ENCODE data around the gene GUCY2F. TPM values are rescaled to one million over a fixed set of nuclear protein-coding genes. Genes with fewer than 3 reads are reported as not detected.

GUCY2F gene
- polyA plus RNA-seq, 2 of the 4 experiments (the other 2 are of a cell fraction), result not detected

GRCh38 chrX:109511113-109511512 is 29.2 kb upstream of the GUCY2F start (continued):
- no peak for TF ChIP-seq REST (IDR thresholded peaks at IDR 0.05)
- TF ChIP-seq MYC (IDR thresholded peaks at IDR 0.05; ENCODE audit: borderline replicate concordance, low read length), result no peak

GRCh38 chrX:109508915-109509314 is 27.0 kb upstream of the GUCY2F start:
- CTCF ChIA-PET, result no interaction called here
- FAIRE-seq, result no peak

More at GRCh38 chrX:109508915-109509314, 27.0 kb upstream of the GUCY2F start:
- Histone ChIP-seq H3K4me2 (no peak overlapping the region), H3K9me3 (no peaks in the 10 kb centered on the region), H3K4me3 (no peak overlapping the region), H3K4me1 (no peaks in the 10 kb centered on the region), H3K27ac (no peak overlapping the region)
- no peak for ATAC-seq
- POLR2A ChIA-PET, result no interaction called here
- no peak for TF ChIP-seq REST (IDR thresholded peaks at IDR 0.05)
- no peak for TF ChIP-seq ZC3H11A (IDR thresholded peaks at IDR 0.05)
- TF ChIP-seq ESRRA (IDR thresholded peaks at IDR 0.05; ENCODE audit: borderline replicate concordance, low read length), result no peak
- TF ChIP-seq EP300 (IDR thresholded peaks at IDR 0.05), result no peak
- no peak for TF ChIP-seq HOXA7 (CRISPR knock-in tag; IDR thresholded peaks at IDR 0.05)
- no peak for TF ChIP-seq USF2 (IDR thresholded peaks at IDR 0.05)
- no peak for TF ChIP-seq CBX2 (IDR thresholded peaks at IDR 0.05; ENCODE audit: borderline replicate concordance, low read depth)
- TF ChIP-seq PHF8 (IDR thresholded peaks at IDR 0.05; ENCODE audit: borderline replicate concordance, low read depth), result no peak
- TF ChIP-seq CHD4 (IDR thresholded peaks at IDR 0.05; ENCODE audit: borderline replicate concordance), result no peak
- no peak for TF ChIP-seq HOXB13 (CRISPR knock-in tag; IDR thresholded peaks at IDR 0.05; ENCODE audit: low read depth)
- TF ChIP-seq MYC (IDR thresholded peaks at IDR 0.05; ENCODE audit: borderline replicate concordance, low read length), result no peak
- no peak for TF ChIP-seq TFCP2L1 (CRISPR knock-in tag; IDR thresholded peaks at IDR 0.05)
- TF ChIP-seq BCL3 (IDR thresholded peaks at IDR 0.05), result no peak
- no peak for TF ChIP-seq MAZ (IDR thresholded peaks at IDR 0.05; ENCODE audit: borderline replicate concordance, low read depth, low read length)
- TF ChIP-seq HEYL (CRISPR knock-in tag; IDR thresholded peaks at IDR 0.05), result no peak
- no peak for DNase-seq (ENCODE audit: low read depth in 1 of 2, low spot score in 1 of 2)

Data from A549 (cell line).